Neural progenitor cell (in vitro differentiated cells): ENCODE results near the gene SLC16A13. TPM values are rescaled to one million over a fixed set of nuclear protein-coding genes. Genes with fewer than 3 reads are reported as not detected.

Experiments used
- DNase-seq: peaks from one replicate; pipeline ENCODE4 v3.0.0-alpha.2; 2016; ENCODE audit warnings: low spot score
- H2AFZ ChIP-seq: fragments of 200-600 bp; sonication (generic); replicated peaks from 2 replicates; pipeline ENCODE4 v1.6.1; 2016; ENCODE audit warnings: antibody characterized with exemption
- H3F3A ChIP-seq: fragments of 200-600 bp; sonication (generic); 2 replicates; pipeline ENCODE4 v1.6.1; 2016; ENCODE audit warnings: antibody characterized with exemption, low read depth
- H3K27ac ChIP-seq: fragments of 200-600 bp; sonication (generic); 2 replicates; pipeline ENCODE4 v1.5.1; 2016; ENCODE audit warnings: mild to moderate bottlenecking
- H3K27me3 ChIP-seq: fragments of 200-600 bp; sonication (generic); 2 replicates; pipeline ENCODE4 v1.6.1; 2016; ENCODE audit warnings: mild to moderate bottlenecking, moderate library complexity
- H3K36me3 ChIP-seq: fragments of 200-600 bp; sonication (generic); 2 replicates; pipeline ENCODE4 v1.5.1; 2016
- H3K4me1 ChIP-seq: fragments of 200-600 bp; sonication (generic); 2 replicates; pipeline ENCODE4 v1.6.1; 2016; ENCODE audit warnings: mixed run types
- H3K4me2 ChIP-seq: fragments of 200-600 bp; sonication (generic); 2 replicates; pipeline ENCODE4 v1.6.1; 2016
- H3K4me3 ChIP-seq: fragments of 200-600 bp; sonication (generic); 2 replicates; pipeline ENCODE4 v1.5.1; 2016
- H3K79me2 ChIP-seq: fragments of 200-600 bp; sonication (generic); 2 replicates; pipeline ENCODE4 v1.6.1; 2016; ENCODE audit warnings: low read depth
- H3K9ac ChIP-seq: fragments of 200-600 bp; sonication (generic); 2 replicates; pipeline ENCODE4 v1.6.1; 2016
- H3K9me3 ChIP-seq: fragments of 200-600 bp; sonication (generic); 2 replicates; pipeline ENCODE4 v1.5.1; 2016; ENCODE audit warnings: low read depth
- H4K20me1 ChIP-seq: fragments of 200-600 bp; sonication (generic); 2 replicates; pipeline ENCODE4 v1.6.1; 2016; ENCODE audit warnings: low read depth
- H3K27ac Mint-ChIP-seq: 3 replicates; pipeline ENCODE4 v1.8.0; 2021; ENCODE audit warnings: mixed read lengths
- H3K27me3 Mint-ChIP-seq: 2 replicates; pipeline ENCODE4 v1.8.0; 2022; ENCODE audit warnings: low read depth, mild to moderate bottlenecking, inconsistent platforms, moderate library complexity, mixed read lengths; ENCODE audit not compliant: insufficient read depth
- H3K36me3 Mint-ChIP-seq: 3 replicates; pipeline ENCODE4 v1.8.0; 2021; ENCODE audit warnings: mixed read lengths
- H3K4me1 Mint-ChIP-seq: 3 replicates; pipeline ENCODE4 v1.8.0; 2021; ENCODE audit warnings: mixed read lengths
- H3K4me3 Mint-ChIP-seq: 3 replicates; pipeline ENCODE4 v1.8.0; 2021; ENCODE audit warnings: mild to moderate bottlenecking, moderate library complexity, mixed read lengths
- H3K9me3 Mint-ChIP-seq: 3 replicates; pipeline ENCODE4 v1.8.0; 2020; ENCODE audit warnings: mixed read lengths
- EZH2 ChIP-seq: fragments of 200-600 bp; sonication (generic); IDR thresholded peaks from 2 replicates; pipeline ENCODE4 v1.6.1; 2017; ENCODE audit warnings: antibody characterized with exemption, mild to moderate bottlenecking, moderate library complexity
- EZH2phosphoT487 ChIP-seq: fragments of 200-600 bp; sonication (generic); IDR thresholded peaks from 2 replicates; pipeline ENCODE4 v1.6.1; 2017; ENCODE audit warnings: antibody characterized with exemption
- total RNA-seq: library from RNA; depleted of rRNA; stranded (reverse); fragments of >200 nt; gene quantifications from 2 replicates; pipeline ENCODE4 v1.2.3, GENCODE V29; 2015; ENCODE audit warnings: low replicate concordance
- TF ChIP-seq, protein P1 (sequence below): fragments of 200-600 bp; sonication (generic); IDR thresholded peaks from 2 replicates; pipeline ENCODE4 v1.5.1; 2017; ENCODE audit warnings: antibody characterized with exemption, mild to moderate bottlenecking

The SLC16A13 gene
- total RNA-seq, 1 donor from 2014 or later, result not detected

DNA sequence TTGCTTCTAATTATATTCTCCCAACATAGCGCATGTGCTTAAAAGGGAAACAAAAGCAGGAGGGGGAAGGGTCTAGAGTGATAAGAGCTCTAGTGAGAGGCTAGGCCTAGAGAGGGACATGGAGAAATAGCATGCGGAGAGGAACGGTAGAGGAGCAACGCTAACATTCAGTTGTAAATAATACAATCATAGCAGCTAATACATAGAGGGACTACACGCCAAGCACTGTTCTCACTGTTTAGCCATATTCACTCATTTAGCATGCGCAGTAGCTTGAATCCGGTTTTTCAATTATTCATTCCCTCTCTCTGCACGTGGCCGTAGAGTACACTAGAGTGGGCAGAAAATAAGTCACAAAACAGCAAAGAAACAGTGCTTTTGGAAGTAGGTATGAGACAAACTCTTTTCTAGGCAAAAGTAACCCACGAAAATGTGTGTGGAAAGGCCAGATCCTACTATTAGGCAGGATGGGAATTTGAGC lies 41.7 kb upstream of the SLC16A13 start:
- H3F3A ChIP-seq, result peaks cover 8% of the 10 kb centered on the region
- H3K27ac ChIP-seq, result no peak overlapping the region
- no peaks in the 10 kb centered on the region for H3K4me1 Mint-ChIP-seq
- peaks cover 3% of the 10 kb centered on the region for H4K20me1 ChIP-seq
- peaks cover 3% of the 10 kb centered on the region for H3K9me3 Mint-ChIP-seq
- no peak overlapping the region for H2AFZ ChIP-seq
- H3K36me3 Mint-ChIP-seq, result peaks cover 5% of the 10 kb centered on the region
- DNase-seq, result no peak
- H3K4me3 Mint-ChIP-seq, result no peak overlapping the region
- no peak overlapping the region for H3K4me3 ChIP-seq
- no peak overlapping the region for H3K27ac Mint-ChIP-seq
- H3K36me3 ChIP-seq, result no peaks in the 10 kb centered on the region
- H3K9me3 ChIP-seq, result no peaks in the 10 kb centered on the region
- H3K79me2 ChIP-seq, result no peaks in the 10 kb centered on the region
- H3K4me2 ChIP-seq, result no peak overlapping the region
- peaks cover 39% of the 10 kb centered on the region for H3K27me3 ChIP-seq
- TF ChIP-seq, protein P1, sequence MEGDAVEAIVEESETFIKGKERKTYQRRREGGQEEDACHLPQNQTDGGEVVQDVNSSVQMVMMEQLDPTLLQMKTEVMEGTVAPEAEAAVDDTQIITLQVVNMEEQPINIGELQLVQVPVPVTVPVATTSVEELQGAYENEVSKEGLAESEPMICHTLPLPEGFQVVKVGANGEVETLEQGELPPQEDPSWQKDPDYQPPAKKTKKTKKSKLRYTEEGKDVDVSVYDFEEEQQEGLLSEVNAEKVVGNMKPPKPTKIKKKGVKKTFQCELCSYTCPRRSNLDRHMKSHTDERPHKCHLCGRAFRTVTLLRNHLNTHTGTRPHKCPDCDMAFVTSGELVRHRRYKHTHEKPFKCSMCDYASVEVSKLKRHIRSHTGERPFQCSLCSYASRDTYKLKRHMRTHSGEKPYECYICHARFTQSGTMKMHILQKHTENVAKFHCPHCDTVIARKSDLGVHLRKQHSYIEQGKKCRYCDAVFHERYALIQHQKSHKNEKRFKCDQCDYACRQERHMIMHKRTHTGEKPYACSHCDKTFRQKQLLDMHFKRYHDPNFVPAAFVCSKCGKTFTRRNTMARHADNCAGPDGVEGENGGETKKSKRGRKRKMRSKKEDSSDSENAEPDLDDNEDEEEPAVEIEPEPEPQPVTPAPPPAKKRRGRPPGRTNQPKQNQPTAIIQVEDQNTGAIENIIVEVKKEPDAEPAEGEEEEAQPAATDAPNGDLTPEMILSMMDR, result no peak
- TF ChIP-seq EZH2phosphoT487 (no peak), EZH2 (no peak)
- peaks cover 11% of the 10 kb centered on the region for H3K4me1 ChIP-seq
- peaks cover 13% of the 10 kb centered on the region for H3K27me3 Mint-ChIP-seq
- H3K9ac ChIP-seq, result no peak overlapping the region

DNA sequence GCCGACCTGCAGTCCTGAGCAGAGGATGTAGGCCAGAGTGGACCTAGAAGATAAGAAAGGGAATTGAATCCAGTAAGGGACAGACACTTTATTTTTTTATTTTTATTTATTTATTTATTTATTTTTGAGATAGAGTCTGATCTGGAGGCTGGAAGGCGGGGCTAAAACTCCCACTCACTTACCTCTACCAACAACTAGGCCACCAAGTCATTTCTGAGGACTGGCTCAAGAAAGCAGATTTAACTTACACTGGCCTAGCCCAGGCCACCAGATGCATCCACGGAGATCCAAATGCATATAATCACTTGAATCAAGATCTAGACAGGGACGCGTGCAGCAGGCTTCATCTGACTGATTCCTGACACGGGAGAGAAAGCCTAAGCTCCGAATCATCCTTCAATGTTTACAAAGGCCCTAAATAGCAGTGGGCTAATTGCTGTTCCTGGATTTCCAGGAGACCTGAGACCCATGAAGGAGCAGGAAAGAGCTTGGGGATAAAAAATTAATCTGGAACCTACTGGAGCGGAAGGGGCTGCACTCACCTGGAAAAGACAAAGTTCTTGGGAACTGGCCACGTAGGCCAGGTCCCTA lies 41.1 kb upstream of the SLC16A13 start:
- H3K4me2 ChIP-seq, result no peak overlapping the region
- no peaks in the 10 kb centered on the region for H3K36me3 ChIP-seq
- H3K9ac ChIP-seq, result no peak overlapping the region
- H3K27me3 ChIP-seq, result peaks cover 39% of the 10 kb centered on the region
- Mint-ChIP-seq H3K9me3 (peaks cover 3% of the 10 kb centered on the region), H3K27ac (no peak overlapping the region), H3K4me3 (no peak overlapping the region), H3K4me1 (no peaks in the 10 kb centered on the region), H3K36me3 (peaks cover 5% of the 10 kb centered on the region), H3K27me3 (peaks cover 13% of the 10 kb centered on the region)
- no peak overlapping the region for H3K27ac ChIP-seq
- H3F3A ChIP-seq, result peaks cover 8% of the 10 kb centered on the region
- no peak overlapping the region for H2AFZ ChIP-seq
- H3K79me2 ChIP-seq, result no peaks in the 10 kb centered on the region
- H4K20me1 ChIP-seq, result peaks cover 3% of the 10 kb centered on the region
- DNase-seq, result no peak
- H3K9me3 ChIP-seq, result no peaks in the 10 kb centered on the region
- no peak for TF ChIP-seq EZH2phosphoT487
- no peak for TF ChIP-seq EZH2
- TF ChIP-seq, protein P1, result no peak
- no peak overlapping the region for H3K4me3 ChIP-seq
- peaks cover 11% of the 10 kb centered on the region for H3K4me1 ChIP-seq

DNA sequence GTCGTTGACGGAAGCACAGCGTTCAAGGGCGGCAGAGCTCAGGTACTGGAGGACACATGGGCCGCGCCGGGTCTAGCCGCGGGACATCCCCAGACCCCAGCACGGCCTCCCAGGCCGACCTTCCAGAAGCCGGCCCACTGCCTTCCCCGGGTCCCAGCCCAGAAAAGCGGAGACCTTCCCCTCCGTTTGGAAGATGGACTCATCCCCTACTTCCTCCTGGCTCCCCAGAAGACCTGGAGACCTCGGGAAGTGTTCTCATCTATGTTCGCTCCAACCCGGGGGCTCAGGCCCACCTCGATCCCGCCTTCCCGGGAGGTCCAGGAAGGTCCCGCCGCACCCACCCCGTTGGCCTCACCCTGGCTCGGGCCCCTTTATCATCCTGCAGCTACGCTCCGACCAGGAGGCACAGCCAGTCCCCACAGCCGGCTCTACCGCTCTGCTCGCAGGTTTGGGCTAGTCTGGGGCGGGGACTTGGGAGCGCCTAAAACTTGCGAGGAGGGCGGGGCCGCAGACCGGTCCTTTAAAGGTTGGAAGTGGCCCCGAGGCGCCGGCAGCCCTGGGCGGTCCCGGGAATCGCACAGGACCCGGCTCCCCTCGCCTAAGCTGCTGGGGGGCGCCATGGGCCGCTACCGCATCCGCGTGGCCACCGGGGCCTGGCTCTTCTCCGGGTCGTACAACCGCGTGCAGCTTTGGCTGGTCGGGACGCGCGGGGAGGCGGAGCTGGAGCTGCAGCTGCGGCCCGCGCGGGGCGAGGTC lies 40.1 kb upstream of the SLC16A13 start, which contains the start of gene ALOX12:
ALOX12 (plus strand) TSS at position 550 of the 756 bp plus-strand sequence; CDS start at position 619, 69 bp downstream.
- H3K4me2 ChIP-seq, result peak within 1 kb of the TSS; percentile 81
- H3K27ac Mint-ChIP-seq, result no peak within 1 kb of the TSS

More for the DNA sequence above, 40.1 kb upstream of the SLC16A13 start, which contains the start of gene ALOX12:
- Histone ChIP-seq H3K27me3 (peaks cover 39% of the 10 kb centered on the region), H3F3A (peaks cover 8% of the 10 kb centered on the region), H3K9ac (no peak within 1 kb of the TSS), H3K36me3 (no peaks in the 10 kb centered on the region), H3K9me3 (no peaks in the 10 kb centered on the region), H3K27ac (no peak within 1 kb of the TSS), H4K20me1 (peaks cover 3% of the 10 kb centered on the region), H3K4me3 (peak within 1 kb of the TSS; percentile 41), H2AFZ (peak within 1 kb of the TSS; percentile 90), H3K4me1 (peaks cover 11% of the 10 kb centered on the region), H3K79me2 (no peaks in the 10 kb centered on the region)
- Mint-ChIP-seq H3K36me3 (peaks cover 7% of the 10 kb centered on the region), H3K27me3 (peaks cover 13% of the 10 kb centered on the region), H3K4me1 (peaks cover 2% of the 10 kb centered on the region), H3K9me3 (peaks cover 3% of the 10 kb centered on the region), H3K4me3 (no peak within 1 kb of the TSS)
- TF ChIP-seq EZH2 (peak; percentile 60), EZH2phosphoT487 (no peak)
- DNase-seq, result peak; percentile 71
